Astrocyte (in vitro differentiated cells and primary cell): ENCODE measurements around the gene GALNT6. TPM values are rescaled to one million over a fixed set of nuclear protein-coding genes. Genes with fewer than 3 reads are reported as not detected.

Experiments
- DNase-seq: peaks from one replicate; pipeline ENCODE4 v3.0.0-alpha.2; 2010; ENCODE audit warnings: low read depth
- FAIRE-seq: peaks from 2 replicates; lab custom pipeline; 2011; peaks lifted over from hg19 to GRCh38; lab: Jason Lieb, UNC
- H2AFZ ChIP-seq: 2 replicates; pipeline ENCODE4 v1.6.0; 2012; ENCODE audit warnings: low read depth, low read length, inconsistent platforms
- H3K27ac ChIP-seq: 2 replicates; pipeline ENCODE4 v1.5.1; 2011; ENCODE audit warnings: low read depth, low read length, inconsistent platforms
- H3K27me3 ChIP-seq: 2 replicates; pipeline ENCODE4 v1.6.0; 2011; ENCODE audit warnings: low read length, inconsistent platforms; ENCODE audit not compliant: insufficient read depth
- H3K36me3 ChIP-seq: 2 replicates; pipeline ENCODE4 v1.5.1; 2011; ENCODE audit warnings: low read length, inconsistent platforms; ENCODE audit not compliant: insufficient read depth
- H3K4me1 ChIP-seq: 2 replicates; pipeline ENCODE4 v1.5.1; 2011; ENCODE audit warnings: low read length, inconsistent platforms; ENCODE audit not compliant: insufficient read depth
- H3K4me2 ChIP-seq: 2 replicates; pipeline ENCODE4 v1.6.0; 2012; ENCODE audit warnings: low read length, inconsistent platforms
- H3K4me3 ChIP-seq: 2 replicates; pipeline ENCODE4 v1.5.1; 2011; ENCODE audit warnings: low read depth, mild to moderate bottlenecking, low read length, inconsistent platforms; ENCODE audit not compliant: insufficient read depth
- H3K79me2 ChIP-seq: 2 replicates; pipeline ENCODE4 v1.6.0; 2012; ENCODE audit warnings: mild to moderate bottlenecking, low read length, inconsistent platforms; ENCODE audit not compliant: insufficient read depth
- H3K9ac ChIP-seq: 2 replicates; pipeline ENCODE4 v1.6.0; 2012; ENCODE audit warnings: mild to moderate bottlenecking, low read length, inconsistent platforms
- H3K9me3 ChIP-seq: 2 replicates; pipeline ENCODE4 v1.5.1; 2012; ENCODE audit warnings: low read depth, mild to moderate bottlenecking, low read length, inconsistent platforms; ENCODE audit not compliant: insufficient read depth
- H4K20me1 ChIP-seq: 2 replicates; pipeline ENCODE4 v1.6.0; 2012; ENCODE audit warnings: low read length, inconsistent platforms; ENCODE audit not compliant: insufficient read depth
- H3K27ac Mint-ChIP-seq: one replicate; pipeline ENCODE4 v1.8.0; 2021; ENCODE audit warnings: mild to moderate bottlenecking, mixed read lengths; ENCODE audit not compliant: unreplicated experiment
- H3K27me3 Mint-ChIP-seq: one replicate; pipeline ENCODE4 v1.8.0; 2021; ENCODE audit warnings: low read depth, mixed read lengths; ENCODE audit not compliant: unreplicated experiment
- H3K36me3 Mint-ChIP-seq: one replicate; pipeline ENCODE4 v1.8.0; 2021; ENCODE audit warnings: low read depth, mixed read lengths; ENCODE audit not compliant: unreplicated experiment
- H3K4me1 Mint-ChIP-seq: one replicate; pipeline ENCODE4 v1.8.0; 2021; ENCODE audit warnings: low read depth, mixed read lengths; ENCODE audit not compliant: unreplicated experiment
- H3K4me3 Mint-ChIP-seq: one replicate; pipeline ENCODE4 v1.8.0; 2021; ENCODE audit warnings: mild to moderate bottlenecking, moderate library complexity, mixed read lengths; ENCODE audit not compliant: unreplicated experiment
- H3K9me3 Mint-ChIP-seq: one replicate; pipeline ENCODE4 v1.8.0; 2021; ENCODE audit warnings: mild to moderate bottlenecking, mixed read lengths; ENCODE audit not compliant: unreplicated experiment
- EZH2 ChIP-seq: IDR thresholded peaks from 2 replicates; pipeline ENCODE4 v1.6.1; 2012; ENCODE audit warnings: mild to moderate bottlenecking, low read length, inconsistent platforms; ENCODE audit not compliant: insufficient read depth
- total RNA-seq: library from RNA; stranded (reverse); gene quantifications from 2 replicates; pipeline ENCODE4 v1.2.1, GENCODE V29; 2021
- TF ChIP-seq, protein P1 (sequence below): IDR thresholded peaks from 2 replicates; pipeline ENCODE4 v1.5.1; 2011; ENCODE audit warnings: low read depth, mild to moderate bottlenecking, inconsistent platforms, low read length, moderate library complexity; ENCODE audit not compliant: insufficient read depth

The GALNT6 gene
- total RNA-seq, 1 donor from 2014 or later = 13.8 TPM

DNA sequence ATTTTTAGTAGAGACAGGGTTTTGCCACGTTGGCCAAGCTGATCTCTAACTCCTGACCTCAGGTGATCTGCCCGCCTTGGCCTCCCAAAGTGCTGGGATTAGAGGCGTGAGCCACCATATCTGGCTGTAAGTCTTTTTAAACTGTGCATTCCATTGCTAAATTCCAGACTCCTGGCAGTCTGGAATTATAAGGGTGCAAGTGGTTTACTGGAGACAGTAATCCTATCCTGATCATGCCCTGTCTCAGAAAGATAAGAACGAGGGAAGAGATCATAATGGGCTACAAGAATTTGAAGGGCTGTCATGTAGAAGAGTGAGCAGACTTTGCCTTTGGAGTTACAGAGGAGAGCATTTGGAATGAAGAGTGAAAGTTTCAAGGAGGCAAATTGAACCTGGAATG, 26.6 kb upstream of the GALNT6 start:
- peaks cover 7% of the 10 kb centered on the region for H3K4me1 Mint-ChIP-seq
- no peaks in the 10 kb centered on the region for H3K9me3 ChIP-seq
- TF ChIP-seq, protein P1, sequence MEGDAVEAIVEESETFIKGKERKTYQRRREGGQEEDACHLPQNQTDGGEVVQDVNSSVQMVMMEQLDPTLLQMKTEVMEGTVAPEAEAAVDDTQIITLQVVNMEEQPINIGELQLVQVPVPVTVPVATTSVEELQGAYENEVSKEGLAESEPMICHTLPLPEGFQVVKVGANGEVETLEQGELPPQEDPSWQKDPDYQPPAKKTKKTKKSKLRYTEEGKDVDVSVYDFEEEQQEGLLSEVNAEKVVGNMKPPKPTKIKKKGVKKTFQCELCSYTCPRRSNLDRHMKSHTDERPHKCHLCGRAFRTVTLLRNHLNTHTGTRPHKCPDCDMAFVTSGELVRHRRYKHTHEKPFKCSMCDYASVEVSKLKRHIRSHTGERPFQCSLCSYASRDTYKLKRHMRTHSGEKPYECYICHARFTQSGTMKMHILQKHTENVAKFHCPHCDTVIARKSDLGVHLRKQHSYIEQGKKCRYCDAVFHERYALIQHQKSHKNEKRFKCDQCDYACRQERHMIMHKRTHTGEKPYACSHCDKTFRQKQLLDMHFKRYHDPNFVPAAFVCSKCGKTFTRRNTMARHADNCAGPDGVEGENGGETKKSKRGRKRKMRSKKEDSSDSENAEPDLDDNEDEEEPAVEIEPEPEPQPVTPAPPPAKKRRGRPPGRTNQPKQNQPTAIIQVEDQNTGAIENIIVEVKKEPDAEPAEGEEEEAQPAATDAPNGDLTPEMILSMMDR = no peak
- no peak for TF ChIP-seq EZH2
- no peak overlapping the region for H3K9ac ChIP-seq
- H3K36me3 ChIP-seq = no peaks in the 10 kb centered on the region
- no peaks in the 10 kb centered on the region for H3K27me3 Mint-ChIP-seq
- no peaks in the 10 kb centered on the region for H3K9me3 Mint-ChIP-seq
- no peak overlapping the region for H2AFZ ChIP-seq
- no peak overlapping the region for H3K4me3 ChIP-seq
- H3K4me2 ChIP-seq = no peak overlapping the region
- no peak overlapping the region for H3K27ac ChIP-seq
- H3K4me1 ChIP-seq = no peaks in the 10 kb centered on the region
- FAIRE-seq (no peak), DNase-seq (no peak)
- no peaks in the 10 kb centered on the region for H3K79me2 ChIP-seq
- no peak overlapping the region for H3K27ac Mint-ChIP-seq
- H3K4me3 Mint-ChIP-seq = no peak overlapping the region
- no peaks in the 10 kb centered on the region for H3K27me3 ChIP-seq
- no peaks in the 10 kb centered on the region for H3K36me3 Mint-ChIP-seq
- no peaks in the 10 kb centered on the region for H4K20me1 ChIP-seq

DNA sequence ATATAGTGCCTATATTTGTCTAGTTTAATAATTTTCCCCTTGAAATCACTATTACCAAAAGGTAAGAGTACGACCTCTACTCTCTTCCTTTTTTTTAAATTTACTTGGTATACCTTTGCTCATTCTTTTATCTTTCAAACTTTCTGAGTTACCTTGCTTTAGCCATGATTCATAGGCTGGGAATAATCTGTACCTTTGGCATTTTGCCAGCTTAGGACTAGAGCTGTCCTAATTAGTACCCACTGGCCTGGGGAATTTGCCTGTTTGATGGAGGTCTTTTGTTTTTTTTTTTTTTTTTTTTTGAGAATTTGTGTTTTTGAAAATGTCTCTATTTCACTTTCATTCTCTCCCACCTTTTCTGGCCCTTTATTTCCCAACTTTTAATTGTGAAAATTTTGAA, 24.7 kb upstream of the GALNT6 start:
- H3K79me2 ChIP-seq = no peaks in the 10 kb centered on the region
- no peak overlapping the region for H2AFZ ChIP-seq
- FAIRE-seq = no peak
- H3K4me1 ChIP-seq = no peaks in the 10 kb centered on the region
- no peak overlapping the region for H3K9ac ChIP-seq
- H3K36me3 ChIP-seq = no peaks in the 10 kb centered on the region
- Mint-ChIP-seq H3K9me3 (no peaks in the 10 kb centered on the region), H3K36me3 (no peaks in the 10 kb centered on the region), H3K27me3 (no peaks in the 10 kb centered on the region), H3K4me3 (no peak overlapping the region), H3K4me1 (peaks cover 7% of the 10 kb centered on the region), H3K27ac (no peak overlapping the region)
- DNase-seq = no peak
- no peak overlapping the region for H3K4me2 ChIP-seq
- no peak overlapping the region for H3K27ac ChIP-seq
- H3K27me3 ChIP-seq = no peaks in the 10 kb centered on the region
- no peak overlapping the region for H3K4me3 ChIP-seq
- no peaks in the 10 kb centered on the region for H4K20me1 ChIP-seq
- TF ChIP-seq, protein P1 = no peak
- TF ChIP-seq EZH2 = no peak
- H3K9me3 ChIP-seq = no peaks in the 10 kb centered on the region

DNA sequence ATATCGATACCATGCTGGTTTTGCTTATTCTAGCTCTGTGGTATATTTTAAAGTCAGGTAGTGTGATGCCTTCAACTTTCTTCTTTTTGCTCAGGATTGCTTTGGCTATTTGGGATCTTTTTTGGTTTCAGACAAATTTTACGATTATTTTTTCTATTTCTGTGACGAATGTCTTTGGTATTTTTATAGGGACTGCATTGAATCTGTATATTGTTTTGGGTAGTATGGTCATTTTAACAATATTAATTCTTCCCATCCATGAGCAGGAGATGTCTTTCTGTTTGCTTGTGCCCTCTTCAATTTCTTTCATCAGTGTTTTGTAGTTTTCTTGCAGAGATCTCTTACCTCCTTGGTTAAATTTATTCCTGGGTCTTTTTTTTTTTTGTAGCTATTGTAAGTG, 22.6 kb upstream of the GALNT6 start:
- H2AFZ ChIP-seq = no peak overlapping the region
- H3K27me3 Mint-ChIP-seq = no peaks in the 10 kb centered on the region
- no peak overlapping the region for H3K9ac ChIP-seq
- no peaks in the 10 kb centered on the region for H3K9me3 Mint-ChIP-seq
- no peaks in the 10 kb centered on the region for H3K36me3 ChIP-seq
- H3K36me3 Mint-ChIP-seq = peaks cover 1% of the 10 kb centered on the region
- TF ChIP-seq EZH2 = no peak
- TF ChIP-seq, protein P1 = no peak
- no peak overlapping the region for H3K4me3 ChIP-seq
- H3K27ac Mint-ChIP-seq = no peak overlapping the region
- H3K27me3 ChIP-seq = no peaks in the 10 kb centered on the region
- H3K79me2 ChIP-seq = no peaks in the 10 kb centered on the region
- H4K20me1 ChIP-seq = no peaks in the 10 kb centered on the region
- DNase-seq = no peak
- no peaks in the 10 kb centered on the region for H3K9me3 ChIP-seq
- FAIRE-seq = no peak
- H3K4me1 Mint-ChIP-seq = no peaks in the 10 kb centered on the region
- no peak overlapping the region for H3K4me2 ChIP-seq
- no peak overlapping the region for H3K27ac ChIP-seq
- H3K4me1 ChIP-seq = no peaks in the 10 kb centered on the region
- H3K4me3 Mint-ChIP-seq = no peak overlapping the region
